Stimulated activated CD8-positive, alpha-beta memory T cell treated with anti-CD3 and anti-CD28 coated beads, Interleukin-15, amount 100 ng/mL, for 1 hour (primary cell): ENCODE data around the gene LAMTOR4.

Experiments used
- DNase-seq: peaks from one replicate; pipeline ENCODE4 v3.0.0-alpha.2; 2020; ENCODE audit warnings: low read depth

The LAMTOR4 gene

GRCh38 chr7:100148559-100149328, at the start of gene LAMTOR4:
Gene LAMTOR4 (plus strand): TSS chr7:100148918. CDS start chr7:100148973, 55 bp downstream.
- peak; percentile 90 for DNase-seq

- DNase-seq: no peak
Measured at GRCh38 chr7:100099452-100099851, 49.3 kb upstream of the LAMTOR4 start.

- DNase-seq: peak; percentile 62
Measured at GRCh38 chr7:100100420-100101015, 48.2 kb upstream of the LAMTOR4 start.

- peak; percentile 90 for DNase-seq
Measured at GRCh38 chr7:100101016-100101862, 47.5 kb upstream of the LAMTOR4 start, which contains the start of the genes AP4M1 and MCM7. Gene AP4M1 (plus strand): TSS chr7:100101643. CDS start chr7:100101715, 72 bp downstream. Gene MCM7 (minus strand): TSS chr7:100101397. CDS start chr7:100101294, 103 bp downstream.

GRCh38 chr7:100102950-100103840, 45.5 kb upstream of the LAMTOR4 start:
- no peak for DNase-seq

- no peak for DNase-seq
Measured at GRCh38 chr7:100105534-100105933, 43.2 kb upstream of the LAMTOR4 start.

GRCh38 chr7:100106633-100107032, 42.1 kb upstream of the LAMTOR4 start:
- DNase-seq: no peak

GRCh38 chr7:100107125-100107737, 41.5 kb upstream of the LAMTOR4 start:
- no peak for DNase-seq

GRCh38 chr7:100107890-100108289, 40.8 kb upstream of the LAMTOR4 start:
- DNase-seq: no peak

GRCh38 chr7:100109521-100110163, 39.1 kb upstream of the LAMTOR4 start:
- no peak for DNase-seq

- no peak for DNase-seq
Measured at GRCh38 chr7:100111156-100111555, 37.6 kb upstream of the LAMTOR4 start.

GRCh38 chr7:100111914-100112313, 36.8 kb upstream of the LAMTOR4 start:
- no peak for DNase-seq

- DNase-seq: no peak
Measured at GRCh38 chr7:100115026-100115425, 33.7 kb upstream of the LAMTOR4 start.

GRCh38 chr7:100118388-100119071, 30.2 kb upstream of the LAMTOR4 start:
- no peak for DNase-seq

- DNase-seq: peak; percentile 91
Measured at GRCh38 chr7:100119072-100119969, 29.4 kb upstream of the LAMTOR4 start, which contains the start of the genes CNPY4 and TAF6. Gene CNPY4 (plus strand): TSS chr7:100119634. CDS start chr7:100119745, 111 bp downstream. Gene TAF6 (minus strand): TSS chr7:100119358. CDS start chr7:100114209, 5,149 bp downstream.

GRCh38 chr7:100119970-100120732, 28.6 kb upstream of the LAMTOR4 start:
- peak; percentile 56 for DNase-seq

- DNase-seq: no peak
Measured at GRCh38 chr7:100120733-100121036, 28.0 kb upstream of the LAMTOR4 start.

- DNase-seq: no peak
Measured at GRCh38 chr7:100122067-100122466, 26.7 kb upstream of the LAMTOR4 start.
